ENCODE data around the gene MARCOL. TPM values are rescaled to one million over a fixed set of nuclear protein-coding genes. Genes with fewer than 3 reads are reported as not detected.
A peak's percentile ranks its signal among the peaks of the same experiment; 100 is the strongest.
"Not testable (repeated sequence)": the region's sequence is repeated elsewhere in the genome, so short reads cannot be mapped to it uniquely, and the experiment has no call there.

The MARCOL gene
- total RNA-seq, 1 experiment from 2014 or later: not detected

DNA sequence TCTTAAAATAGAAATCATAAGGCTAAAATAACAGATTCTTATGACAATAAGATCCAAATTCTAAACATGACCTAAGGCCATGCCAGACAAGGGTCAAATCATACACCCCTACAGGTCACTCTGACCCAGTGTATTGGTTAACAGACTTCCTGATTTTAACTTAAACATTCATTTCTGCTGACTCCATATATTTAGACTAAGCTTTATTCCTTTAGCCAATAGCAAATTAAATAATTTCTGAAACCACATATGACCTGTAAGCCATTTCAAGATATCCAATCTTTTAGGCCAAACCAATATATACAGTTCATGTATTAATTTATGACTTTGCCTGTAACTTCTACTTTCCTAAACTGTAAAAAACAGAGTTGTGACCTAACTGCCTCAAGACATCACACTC is 22.9 kb downstream of the MARCOL start:
- DNase-seq (ENCODE audit: low read depth): no peak

DNA sequence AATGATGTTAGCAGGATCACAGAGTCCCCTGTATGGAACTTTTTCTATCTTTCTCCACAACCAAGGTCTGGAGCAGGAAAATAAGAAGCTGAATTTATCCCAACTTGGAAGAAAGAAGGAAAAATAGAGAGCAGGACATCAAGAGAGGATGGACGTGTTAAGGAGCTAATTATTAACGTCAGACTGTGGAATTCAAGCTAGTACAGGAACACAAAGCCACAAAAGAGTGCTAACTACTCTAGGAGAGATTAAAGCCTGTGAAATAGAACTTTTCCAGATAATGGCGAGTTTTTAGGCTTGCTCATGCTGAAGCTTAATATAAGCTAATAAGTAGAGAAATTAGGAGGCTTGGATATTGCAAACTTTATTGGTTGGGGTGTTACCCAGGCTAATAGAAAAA is 29.6 kb downstream of the MARCOL start:
- DNase-seq (ENCODE audit: low read depth): no peak

DNA sequence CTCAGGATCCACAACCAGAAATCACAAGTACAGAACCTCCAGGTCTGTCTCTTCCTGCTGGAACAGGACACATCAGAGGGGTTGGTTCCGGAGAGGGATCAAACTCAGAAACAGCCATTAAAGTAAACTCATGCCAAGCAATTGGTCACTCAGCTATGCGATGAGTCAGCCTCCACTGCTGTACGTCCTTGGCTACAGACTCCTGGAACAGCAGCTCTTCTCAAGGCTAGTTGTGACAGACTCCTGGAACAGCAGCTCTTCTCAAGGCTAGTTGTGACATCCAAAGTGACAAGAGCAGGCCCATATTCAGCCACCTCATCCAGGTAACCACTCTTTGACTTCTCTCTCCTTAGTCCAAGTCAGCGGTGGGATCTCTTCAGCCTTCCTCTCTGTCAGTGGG is 30.2 kb downstream of the MARCOL start, which contains the start of gene SPINK13:
SPINK13 (plus strand) TSS at position 229 of the 400 bp plus-strand sequence. CDS start 1,279 bp downstream, outside the sequence.
- peak; percentile 42 for DNase-seq (ENCODE audit: low read depth)

DNA sequence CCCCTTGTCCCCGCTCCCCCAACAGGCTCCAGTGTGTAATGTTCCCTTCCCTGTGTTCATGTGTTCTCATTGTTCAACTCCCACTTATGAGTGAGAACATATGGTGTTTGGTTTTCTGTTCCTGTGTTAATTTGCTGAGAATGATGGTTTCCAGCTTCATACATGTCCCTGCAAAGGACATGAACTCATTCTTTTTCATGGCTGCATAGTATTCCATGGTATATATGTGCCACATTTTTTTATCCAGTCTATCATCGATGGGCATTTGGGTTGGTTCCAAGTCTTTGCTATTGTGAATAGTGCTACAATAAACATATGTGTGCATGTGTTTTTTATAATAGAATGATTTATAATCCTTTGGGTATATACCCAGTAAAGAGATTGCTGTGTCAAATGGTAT is 36.8 kb downstream of the MARCOL start:
- not testable (repeated sequence) for DNase-seq (ENCODE audit: low read depth)

DNA sequence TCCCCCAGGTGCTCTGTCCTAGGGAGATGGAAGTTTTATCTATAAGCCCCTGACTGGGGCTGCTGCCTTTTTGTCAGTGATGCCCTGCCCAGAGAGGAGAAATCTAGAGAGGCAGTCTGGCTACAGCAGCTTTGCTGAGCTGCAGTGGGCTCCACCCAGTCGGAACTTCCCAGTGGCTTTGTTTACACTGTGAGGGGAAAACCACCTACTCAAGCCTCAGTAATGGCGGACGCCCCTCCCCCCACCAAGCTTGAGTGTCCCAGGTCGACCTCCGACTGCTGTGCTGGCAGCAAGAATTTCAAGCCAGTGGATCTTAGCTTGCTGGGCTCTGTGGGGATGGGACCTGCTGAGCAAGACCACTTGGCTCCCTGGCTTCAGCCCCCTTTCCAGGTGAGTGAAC is 42.6 kb downstream of the MARCOL start:
- not testable (repeated sequence) for DNase-seq (ENCODE audit: low read depth)

DNA sequence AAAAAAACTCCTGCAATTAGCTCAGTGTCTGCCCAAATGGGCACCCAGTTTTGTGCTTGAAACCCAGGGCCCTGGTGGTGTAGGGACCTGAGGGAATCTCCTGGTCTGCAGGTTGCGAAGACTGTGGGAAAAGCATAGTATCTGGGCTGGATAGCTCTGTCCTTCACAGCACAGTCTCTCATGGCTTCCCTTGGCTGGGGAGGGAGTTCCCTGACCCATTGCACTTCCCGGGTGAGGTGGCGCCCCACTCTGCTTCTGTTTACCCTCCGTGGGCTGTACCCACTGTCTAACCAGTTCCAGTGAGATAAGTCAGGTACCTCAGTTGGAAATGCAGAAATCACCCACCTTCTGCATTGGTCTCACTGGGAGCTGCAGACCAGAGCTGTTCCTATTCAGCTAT is 43.0 kb downstream of the MARCOL start:
- DNase-seq (ENCODE audit: low read depth): not testable (repeated sequence)

DNA sequence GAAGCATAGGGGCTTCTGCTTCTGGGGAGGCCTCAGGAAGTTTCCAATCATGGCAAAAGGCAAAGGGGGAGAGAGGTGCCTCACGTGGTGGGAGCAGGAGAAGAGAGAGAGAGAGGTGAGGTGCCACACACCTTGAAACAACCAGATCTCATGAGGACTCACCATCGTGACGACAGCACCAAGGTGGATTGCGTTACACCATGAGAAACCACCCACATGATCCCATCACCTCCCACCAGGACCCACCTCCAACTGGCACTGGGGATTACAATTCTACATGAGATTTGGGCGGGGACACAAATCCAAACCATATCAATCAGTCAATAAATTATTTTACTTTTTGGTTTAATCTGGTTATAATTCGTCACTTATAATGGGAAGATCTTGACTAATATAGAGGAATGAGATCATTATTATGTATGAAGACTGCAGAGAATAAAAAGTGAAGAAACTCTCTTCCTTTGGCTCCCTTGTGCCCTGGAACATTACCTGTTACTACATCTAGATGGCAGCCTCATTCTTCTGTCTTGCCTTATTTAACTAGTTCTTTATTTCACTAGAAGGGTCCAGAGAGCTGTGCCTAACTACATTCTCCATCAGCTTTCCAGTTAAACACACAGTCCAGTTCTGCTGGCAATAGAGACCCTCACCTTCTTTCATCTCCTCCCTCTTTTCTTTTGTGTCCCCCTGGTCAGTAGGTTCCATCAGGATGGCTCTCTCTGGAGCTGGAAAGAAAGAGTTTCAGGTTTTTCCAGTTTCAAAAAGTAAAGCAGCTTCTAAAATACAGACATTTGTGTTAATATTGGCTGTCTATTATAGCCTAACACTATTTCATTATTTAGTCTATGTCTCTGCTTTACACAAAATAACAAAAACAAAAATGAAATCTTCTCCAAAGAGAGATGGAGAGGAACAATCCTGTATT is 52.2 kb downstream of the MARCOL start:
- peak; percentile 9 for DNase-seq (ENCODE audit: low read depth)

Other genes starting within 250 kb of the MARCOL start
- not detected in 2 replicates for gene SPINK5, start 174.5 kb upstream of the MARCOL start, total RNA-seq (2014; rRNA removed)
- not detected in 2 replicates for gene SPINK14, start 70.0 kb upstream of the MARCOL start, total RNA-seq (2014; rRNA removed)
- not detected in 2 replicates for gene SPINK6, start 35.5 kb upstream of the MARCOL start, total RNA-seq (2014; rRNA removed)
- gene SPINK13, start 30.3 kb downstream of the MARCOL start, total RNA-seq (2014; rRNA removed): not detected in 2 replicates
- gene SPINK7, start 73.9 kb downstream of the MARCOL start, total RNA-seq (2014; rRNA removed): not detected in 2 replicates
- not detected in 2 replicates for gene SPINK9, start 97.0 kb downstream of the MARCOL start, total RNA-seq (2014; rRNA removed)
- gene FBXO38, start 145.4 kb downstream of the MARCOL start, total RNA-seq (2014; rRNA removed): 34.5 and 35.5 TPM in 2 replicates